Activated gamma-delta T cell (primary cell): Measurements from ENCODE around the gene RAB24.

ENCODE experiments used
- DNase-seq: peaks from one replicate; lab custom pipeline; 2025; lab: John Stamatoyannopoulos, UW

RAB24 gene

DNA sequence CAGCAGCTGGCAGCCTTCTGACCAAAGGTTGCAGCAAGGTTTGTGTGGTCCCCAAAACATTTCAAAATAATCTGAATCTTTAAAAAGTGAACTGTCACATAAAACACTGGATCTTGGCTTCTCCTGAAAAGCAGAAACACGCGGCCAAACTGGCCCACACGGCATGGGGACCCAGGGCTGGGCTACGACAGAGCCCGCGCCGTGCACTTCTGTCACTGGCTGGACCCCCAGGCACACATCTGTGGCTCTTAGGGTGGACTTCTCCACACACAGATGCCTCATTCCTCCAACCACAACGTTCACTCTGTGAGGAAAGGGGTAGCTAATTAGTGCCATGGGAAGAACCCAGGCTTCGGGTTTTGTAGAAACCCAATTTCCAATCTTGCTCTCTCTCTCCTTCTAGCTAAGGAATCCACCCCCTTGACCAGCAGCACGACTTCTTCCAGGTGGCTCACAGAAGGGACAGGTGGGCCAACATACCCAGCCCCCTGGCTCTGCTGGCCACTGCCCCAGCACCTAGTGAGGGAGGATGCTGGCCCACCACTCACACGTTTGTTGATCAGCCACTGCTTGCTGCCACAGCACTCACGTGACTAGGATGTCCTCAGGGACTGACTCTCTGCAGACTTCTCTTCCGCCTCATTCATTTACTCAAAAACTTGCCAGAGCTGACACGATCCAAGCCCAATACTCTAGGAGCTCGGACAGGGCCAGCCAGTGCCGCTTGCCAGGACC is 30.1 kb upstream of the RAB24 start:
- no peak for DNase-seq

- DNase-seq, result no peak
Observed at GRCh38 chr5:177332896-177333260, 29.4 kb upstream of the RAB24 start.

DNA sequence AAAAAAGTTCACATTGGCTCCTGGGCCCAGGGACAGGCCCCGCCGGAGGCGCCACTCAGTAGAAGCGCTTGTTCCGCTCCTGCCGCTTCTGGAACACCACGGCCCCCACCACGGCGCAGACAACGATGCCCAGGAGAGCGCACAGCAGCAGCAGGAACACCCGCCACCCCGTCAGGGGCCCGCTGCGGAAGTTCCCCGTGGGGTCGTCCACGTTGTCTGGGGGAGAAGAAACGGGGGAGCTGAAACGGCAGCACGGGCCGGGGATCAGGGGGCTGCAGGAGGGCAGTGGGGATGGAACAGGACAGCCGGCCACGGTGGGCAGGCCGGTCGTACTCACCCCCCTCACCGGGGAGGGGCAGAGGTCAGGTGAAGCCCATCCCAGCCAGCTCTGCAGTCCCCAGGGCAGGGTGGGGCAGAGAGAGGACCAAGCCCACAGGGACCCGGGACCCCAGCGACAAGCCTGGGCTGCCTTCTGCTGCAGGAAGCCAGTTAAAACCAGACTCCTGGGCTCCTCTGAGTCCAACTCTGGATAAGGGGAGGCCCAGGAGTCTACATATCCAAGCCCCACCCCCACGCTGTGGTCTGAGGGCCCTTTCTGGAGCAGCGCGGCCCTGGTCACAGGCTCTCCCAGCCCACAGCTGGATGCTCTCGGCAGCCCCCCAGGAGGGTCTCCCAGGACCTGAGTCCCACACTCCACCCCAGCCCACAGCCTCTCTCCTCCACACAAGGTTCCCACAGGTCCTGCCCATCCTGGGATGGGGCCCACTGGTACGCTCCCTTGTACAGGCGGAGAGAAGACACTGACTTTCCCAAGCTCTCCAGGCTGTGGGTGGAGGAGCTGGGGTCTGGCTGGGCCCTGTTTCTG is 28.7 kb upstream of the RAB24 start:
- no peak for DNase-seq

DNA sequence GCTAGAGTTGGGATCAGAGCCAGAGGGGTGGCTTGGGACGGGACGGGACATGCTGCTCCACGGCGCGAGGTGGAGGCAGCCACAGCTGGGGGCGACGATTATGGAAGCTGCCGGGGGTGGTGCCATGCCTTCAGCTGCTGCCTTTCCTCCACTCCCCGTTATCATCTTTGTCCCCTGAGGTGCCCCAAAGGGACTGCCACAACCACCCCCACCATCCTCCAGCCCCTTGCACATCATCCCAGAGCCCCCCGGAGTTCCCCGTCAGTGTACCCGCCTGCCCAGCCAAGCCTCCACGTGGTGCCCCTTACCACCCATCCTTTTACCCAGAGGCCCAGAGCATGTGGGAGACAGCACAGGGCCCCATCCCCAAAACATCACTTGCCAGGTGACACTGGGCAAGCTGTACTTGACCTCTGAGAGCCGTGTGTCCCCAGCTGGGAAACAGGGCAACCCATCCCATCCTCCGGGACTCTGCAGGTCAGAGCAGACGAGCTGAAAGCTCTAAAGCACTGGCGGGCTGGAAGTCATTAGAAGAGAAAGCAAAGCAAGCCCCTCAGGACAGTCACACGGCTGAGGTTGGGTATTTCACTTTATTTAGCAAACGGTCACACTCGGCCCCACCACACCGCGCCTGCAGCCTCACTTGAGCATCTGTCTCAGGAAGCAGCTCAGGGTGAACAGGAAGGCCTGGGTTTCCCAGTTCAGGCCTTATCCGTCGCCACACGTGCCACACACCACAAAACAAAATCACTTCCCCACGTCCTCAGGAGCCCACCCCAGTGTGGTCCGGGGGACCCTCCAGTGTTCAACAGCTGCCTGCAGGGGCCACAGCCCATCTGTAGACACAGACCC is 27.7 kb upstream of the RAB24 start:
- DNase-seq, result no peak

DNA sequence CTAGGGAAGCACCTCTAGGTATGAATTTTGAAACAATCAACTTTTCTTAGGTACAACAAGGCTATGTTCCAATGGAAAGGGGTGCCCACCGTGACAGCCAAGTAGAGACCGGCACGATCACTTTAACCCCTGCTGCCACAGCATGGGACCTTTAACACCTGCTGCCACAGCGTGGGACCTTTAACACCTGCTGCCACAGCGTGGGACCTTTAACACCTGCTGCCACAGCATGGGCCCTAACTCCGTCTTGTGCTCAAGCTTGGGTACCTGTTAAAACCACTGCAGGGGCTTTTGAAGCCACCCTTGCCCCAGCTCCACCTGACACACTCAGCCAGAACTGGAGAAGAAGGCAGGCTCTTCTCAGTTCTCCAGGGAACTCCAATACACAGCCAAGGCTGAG is 26.4 kb upstream of the RAB24 start:
- DNase-seq, result no peak

- no peak for DNase-seq
Observed at GRCh38 chr5:177328545-177329231, 25.2 kb upstream of the RAB24 start.

DNA sequence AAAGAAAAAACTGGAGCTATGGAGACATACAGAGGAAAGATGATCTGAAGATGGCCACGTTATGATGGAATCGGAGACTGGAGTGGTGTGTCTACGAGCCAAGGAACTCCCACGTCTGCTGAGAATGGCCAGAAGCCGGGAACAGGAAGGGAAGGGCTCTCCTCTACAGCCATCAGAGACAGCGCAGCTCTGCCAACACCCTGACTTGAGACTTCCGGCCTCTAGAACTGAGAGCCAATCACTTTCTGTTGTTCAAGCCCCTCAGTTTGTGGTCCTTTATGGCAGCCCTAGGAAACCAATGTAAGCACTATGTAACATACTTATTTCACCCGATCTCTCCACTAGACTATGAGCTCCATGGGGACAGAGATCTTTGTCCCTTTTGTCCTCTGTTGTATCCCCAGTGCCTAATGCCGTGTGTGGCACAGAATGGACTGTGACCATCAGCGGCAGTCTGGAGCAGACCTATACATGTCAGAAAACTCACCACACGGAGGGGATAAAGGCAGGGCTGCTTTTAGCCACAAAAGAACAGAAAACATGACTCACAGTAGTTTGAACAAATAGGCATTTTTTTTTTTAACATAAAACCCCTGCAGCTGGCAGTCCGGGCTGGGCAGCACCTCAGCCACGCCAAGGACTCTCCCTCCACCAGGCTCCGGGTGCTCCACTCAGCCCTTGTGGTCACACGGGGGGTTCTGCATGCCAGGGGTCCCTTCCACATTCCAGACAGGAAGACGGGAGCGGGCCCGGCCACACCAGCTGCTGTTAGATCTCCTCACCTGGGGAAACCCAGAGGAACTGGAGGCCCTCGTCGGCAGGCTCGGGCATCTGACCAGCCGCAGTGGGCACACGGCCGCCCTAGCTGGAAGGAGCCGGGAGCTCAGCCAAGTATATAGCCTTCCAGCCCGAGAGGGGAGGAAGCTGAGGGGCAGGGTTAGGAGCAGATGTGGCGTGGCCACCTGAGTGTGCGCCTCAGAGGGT is 24.3 kb upstream of the RAB24 start:
- no peak for DNase-seq

DNA sequence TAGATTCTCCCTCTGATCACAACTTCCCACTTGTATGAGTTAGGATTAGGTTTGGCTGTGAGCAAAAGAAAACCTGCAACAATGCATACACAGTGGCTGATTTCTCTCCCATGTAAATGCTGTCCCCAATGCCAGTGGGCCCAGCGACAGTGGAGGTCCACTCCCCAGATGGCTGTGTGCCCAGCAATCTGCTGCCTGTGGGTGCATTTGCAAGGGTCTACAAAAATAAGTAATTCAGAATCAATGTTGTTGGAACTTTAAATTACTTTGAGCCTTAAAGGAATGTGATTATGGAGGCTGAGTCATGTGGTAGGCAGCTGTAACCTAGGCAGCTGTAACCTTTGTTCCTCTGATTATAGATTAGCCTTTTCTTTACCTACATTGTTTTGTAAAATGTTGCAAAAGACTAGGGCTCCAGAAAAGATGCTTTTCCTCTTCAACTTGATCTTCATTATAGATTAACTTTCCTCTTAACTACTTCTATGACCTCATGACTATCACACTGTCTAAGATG is 22.4 kb upstream of the RAB24 start:
- DNase-seq, result no peak

- no peak for DNase-seq
Observed at GRCh38 chr5:177320879-177321278, 17.4 kb upstream of the RAB24 start.

GRCh38 chr5:177319913-177320588 is 16.5 kb upstream of the RAB24 start:
- DNase-seq, result no peak

- no peak for DNase-seq
Observed at GRCh38 chr5:177317959-177318377, 14.4 kb upstream of the RAB24 start.

DNA sequence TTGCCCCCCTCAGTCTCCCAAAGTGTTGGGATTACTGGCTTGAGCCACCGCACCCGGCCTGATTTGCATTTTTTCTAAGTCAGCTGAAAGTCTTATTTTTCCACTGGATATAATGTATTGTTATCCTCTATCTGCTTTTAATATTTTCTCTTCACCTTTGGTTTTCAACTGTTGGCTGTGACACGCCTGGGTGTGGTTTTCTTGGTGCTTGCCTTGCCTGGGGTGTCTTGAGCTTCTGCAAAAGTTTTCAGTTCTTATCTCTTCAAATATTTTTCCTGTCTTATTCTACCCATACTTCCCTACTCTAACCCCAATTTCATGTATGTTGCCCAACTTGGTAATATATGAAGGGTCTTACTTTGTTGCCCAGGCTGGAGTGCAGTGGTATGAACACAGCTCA is 12.5 kb upstream of the RAB24 start:
- DNase-seq, result no peak

GRCh38 chr5:177315411-177315810 is 11.9 kb upstream of the RAB24 start:
- no peak for DNase-seq

- DNase-seq, result no peak
Observed at GRCh38 chr5:177314376-177315342, 11.1 kb upstream of the RAB24 start.

DNA sequence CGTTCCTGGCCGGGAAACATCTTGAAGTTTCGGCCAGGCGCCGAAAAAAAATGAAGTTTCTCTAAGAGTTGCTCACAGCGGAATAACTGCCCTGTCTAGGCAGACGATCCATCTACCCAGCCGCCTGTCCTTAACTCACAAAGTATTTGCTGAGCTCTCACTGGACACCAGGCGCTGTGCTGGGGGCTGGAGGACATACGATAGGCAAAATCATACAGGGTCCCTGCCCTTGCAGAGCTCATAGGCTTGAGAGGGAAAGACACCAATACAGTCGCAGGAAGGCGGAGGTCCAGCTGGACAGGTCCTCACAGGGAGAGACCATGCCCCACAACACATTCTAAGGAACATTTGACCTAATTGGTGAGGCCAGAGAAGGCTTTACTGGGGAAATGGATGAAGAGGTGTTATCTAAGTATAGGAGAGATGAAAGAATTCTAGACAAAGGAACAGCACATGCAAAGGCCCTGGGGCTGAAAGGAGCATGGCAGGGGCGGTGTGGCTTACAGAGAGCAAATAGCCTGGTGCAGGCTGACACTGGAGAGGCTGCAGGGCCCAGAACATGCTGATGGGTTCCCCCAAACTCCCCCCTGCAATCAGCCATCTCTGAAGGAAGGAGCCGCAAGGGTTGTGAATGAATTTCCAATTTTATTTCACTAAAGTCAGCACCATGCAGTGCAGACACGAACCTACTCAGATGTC is 10.2 kb upstream of the RAB24 start:
- no peak for DNase-seq

GRCh38 chr5:177312649-177313181 is 9.2 kb upstream of the RAB24 start:
- no peak for DNase-seq
